IPS-NIHi11 (cell line): ENCODE data around the gene DNAH14.
A peak's percentile ranks its signal among the peaks of the same experiment; 100 is the strongest.
"Not testable (repeated sequence)": the region's sequence is repeated elsewhere in the genome, so short reads cannot be mapped to it uniquely, and the experiment has no call there.

Source experiments
- DNase-seq: peaks from one replicate; pipeline ENCODE4 v3.0.0; 2012; ENCODE audit warnings: mixed read lengths, low spot score

Gene DNAH14

GRCh38 chr1:224996266-224996665 is 66.8 kb downstream of the DNAH14 start:
- no peak for DNase-seq

DNA sequence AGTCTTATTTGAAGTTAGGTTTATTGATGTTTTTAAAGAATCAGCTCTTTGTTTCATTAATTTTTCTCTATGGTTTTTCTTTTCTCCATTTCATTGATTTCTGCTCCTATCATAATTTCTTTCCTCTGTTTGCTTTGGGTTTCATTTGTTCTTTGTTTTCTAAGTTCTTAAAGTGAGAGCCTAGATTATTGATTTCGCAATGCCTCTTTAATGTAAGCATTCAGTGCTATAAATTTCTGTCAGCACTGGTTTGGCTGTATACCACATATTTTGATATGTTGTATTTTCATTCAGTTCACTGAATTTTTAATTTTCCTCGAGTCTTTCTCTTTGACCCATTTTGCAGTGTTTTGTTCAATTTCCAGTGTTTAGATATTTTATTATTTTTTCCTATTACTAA is 68.7 kb downstream of the DNAH14 start:
- no peak for DNase-seq

- peak; percentile 4 for DNase-seq
These were observed 74.9 kb downstream of the DNAH14 start for GRCh38 chr1:225004396-225004795.

DNA sequence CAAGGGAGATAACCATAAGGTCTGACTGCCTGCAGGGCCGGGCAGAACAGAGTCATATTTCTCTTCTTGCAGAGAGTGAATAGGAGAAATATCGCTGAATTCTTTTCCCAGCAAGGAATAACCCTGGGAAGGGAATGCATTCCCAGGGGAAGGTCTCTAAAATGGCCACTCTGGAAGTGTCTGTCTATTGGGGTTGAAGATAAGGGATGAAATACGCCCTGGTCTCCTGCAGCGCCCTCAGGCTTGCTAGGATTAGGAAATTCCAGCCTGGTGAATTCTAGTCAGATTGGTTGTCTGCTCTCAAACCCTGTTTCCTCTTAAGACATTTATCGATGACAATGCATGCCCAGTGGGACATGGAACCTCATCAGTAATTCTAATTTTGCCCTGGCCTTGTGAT is 76.9 kb downstream of the DNAH14 start:
- not testable (repeated sequence) for DNase-seq

DNA sequence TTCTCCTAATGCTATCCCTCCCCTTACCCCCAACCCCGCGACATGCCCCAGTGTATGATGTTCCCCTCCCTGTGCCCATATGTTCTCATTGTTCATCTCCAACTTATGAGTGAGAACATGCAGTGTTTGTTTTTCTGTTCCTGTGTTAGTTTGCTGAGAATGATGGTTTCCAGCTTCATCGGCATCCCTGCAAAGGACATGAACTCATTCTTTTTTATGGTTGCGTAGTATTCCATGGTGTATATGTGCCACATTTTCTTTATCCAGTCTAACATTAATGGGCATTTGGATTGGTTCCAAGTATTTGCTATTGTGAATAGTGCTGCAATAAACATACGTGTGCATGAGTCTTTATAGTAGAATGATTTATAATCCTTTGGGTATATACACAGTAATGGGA is 78.6 kb downstream of the DNAH14 start:
- not testable (repeated sequence) for DNase-seq

DNA sequence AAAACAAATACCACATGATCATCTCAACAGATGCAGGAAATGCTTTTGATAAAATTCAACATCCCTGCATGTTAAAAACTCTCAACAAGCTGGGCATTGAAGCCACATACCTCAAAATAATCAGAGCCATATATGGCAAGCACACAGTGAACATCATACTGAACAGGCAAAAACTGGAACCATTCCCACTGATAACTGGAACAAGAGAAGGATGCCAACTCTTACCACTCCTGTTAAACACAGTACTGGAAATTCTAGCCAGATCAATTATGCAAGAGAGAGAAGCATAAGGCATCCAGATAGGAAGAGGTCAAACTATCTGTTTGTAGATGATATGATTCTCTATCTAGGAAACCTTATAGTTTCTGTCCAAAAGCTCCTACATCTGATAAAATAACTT is 91.6 kb downstream of the DNAH14 start:
- DNase-seq = no peak

- DNase-seq = no peak
These were observed 97.2 kb downstream of the DNAH14 start for GRCh38 chr1:225026701-225027100.

DNA sequence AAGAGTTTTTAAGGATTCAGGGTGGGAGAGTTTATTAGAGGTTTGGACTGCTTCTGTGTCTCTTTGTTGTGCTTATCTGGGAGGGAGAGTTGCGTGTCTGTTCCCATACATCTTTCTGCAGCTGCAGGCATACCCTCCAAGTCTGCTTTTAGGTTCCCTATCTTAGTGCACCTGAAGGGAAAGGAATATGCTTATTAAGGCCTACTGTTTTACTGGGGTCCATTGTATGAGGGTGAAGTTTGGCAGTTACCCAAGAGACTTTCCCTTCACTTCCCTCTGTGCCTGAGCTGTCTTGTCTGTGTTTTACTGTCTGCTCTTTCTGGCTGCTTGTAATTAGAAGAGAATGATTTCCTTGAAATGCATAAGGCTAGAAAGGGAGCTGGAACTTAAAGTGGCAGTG is 107.0 kb downstream of the DNAH14 start:
- not testable (repeated sequence) for DNase-seq

DNA sequence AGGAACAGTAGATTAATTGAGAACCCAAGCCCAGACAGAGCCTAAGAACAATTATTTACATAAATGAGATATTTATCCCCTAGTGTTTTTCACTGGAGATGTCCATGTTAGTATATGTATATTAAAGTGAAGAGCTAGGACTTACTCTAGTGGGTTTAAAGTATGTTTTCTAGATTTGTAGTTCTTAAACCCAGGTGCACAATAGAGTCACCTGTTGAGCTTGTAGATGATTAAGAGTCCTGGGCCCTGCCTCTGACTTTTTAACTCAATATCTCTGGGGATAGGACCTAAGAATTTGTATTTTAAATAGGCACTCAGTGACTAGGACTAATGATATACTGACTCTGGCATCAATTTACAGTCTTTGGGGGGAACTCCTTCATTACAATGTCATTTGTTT is 112.8 kb downstream of the DNAH14 start:
- DNase-seq = no peak

DNA sequence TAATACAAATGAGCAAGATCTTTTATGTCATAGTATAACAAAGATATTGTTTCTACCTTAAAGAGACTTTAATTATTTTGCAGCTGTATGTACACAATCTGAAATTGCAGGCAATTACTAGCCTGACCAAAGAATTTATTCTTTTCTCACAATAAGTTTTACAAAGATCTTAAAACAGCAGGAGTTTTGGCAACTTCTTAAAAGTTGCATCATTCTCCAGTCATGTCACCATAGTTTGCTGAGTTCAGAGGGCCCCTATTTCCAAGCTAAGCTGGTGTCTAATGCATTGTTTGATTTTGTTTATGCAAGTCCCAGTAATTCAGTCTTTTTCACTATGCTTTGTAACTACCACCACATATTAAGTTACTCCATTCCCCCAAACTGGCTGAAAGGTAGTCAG is 114.8 kb downstream of the DNAH14 start:
- DNase-seq = no peak

- no peak for DNase-seq
These were observed 120.1 kb downstream of the DNAH14 start for GRCh38 chr1:225049594-225049993.

DNA sequence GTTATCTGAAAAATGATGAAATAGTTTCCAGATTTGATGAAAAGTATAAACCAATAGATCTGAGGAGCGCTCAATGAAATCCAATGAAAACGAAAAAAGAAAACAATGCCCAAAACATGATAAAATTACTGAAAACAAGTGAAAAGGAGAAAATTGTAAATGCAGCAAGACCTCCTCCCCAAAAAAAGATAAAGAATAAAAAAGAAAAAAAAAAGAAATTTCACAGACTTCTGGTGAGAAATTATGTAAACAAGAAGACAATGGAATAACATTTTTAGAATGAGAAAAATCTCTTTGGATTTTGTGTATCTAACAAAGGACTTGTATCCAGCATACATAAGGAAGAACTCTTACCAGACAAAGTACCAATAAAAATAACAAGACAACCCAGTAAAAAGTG is 134.2 kb downstream of the DNAH14 start:
- DNase-seq = no peak

DNA sequence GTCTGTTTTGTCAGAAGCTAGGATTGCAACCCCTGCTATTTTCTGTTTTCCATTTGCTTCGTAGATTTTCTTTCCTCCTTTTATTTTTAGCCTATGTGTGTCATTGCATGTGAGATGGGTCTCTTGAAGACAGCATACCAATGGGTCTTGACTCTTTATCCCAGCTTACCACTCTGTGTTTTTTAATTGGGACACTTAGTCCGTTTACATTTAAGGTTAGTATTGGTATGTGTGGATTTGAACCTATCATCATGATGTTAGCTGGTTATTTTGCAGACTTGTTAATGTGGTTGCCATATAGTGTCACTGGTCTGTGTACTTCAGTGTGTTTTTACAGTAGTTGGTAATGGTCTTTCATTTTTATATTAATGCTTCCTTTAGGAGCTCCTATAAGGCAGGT is 141.5 kb downstream of the DNAH14 start:
- no peak for DNase-seq

GRCh38 chr1:225097175-225097574 is 167.7 kb downstream of the DNAH14 start:
- DNase-seq = no peak

GRCh38 chr1:225111000-225111399 is 181.5 kb downstream of the DNAH14 start:
- DNase-seq = no peak

DNA sequence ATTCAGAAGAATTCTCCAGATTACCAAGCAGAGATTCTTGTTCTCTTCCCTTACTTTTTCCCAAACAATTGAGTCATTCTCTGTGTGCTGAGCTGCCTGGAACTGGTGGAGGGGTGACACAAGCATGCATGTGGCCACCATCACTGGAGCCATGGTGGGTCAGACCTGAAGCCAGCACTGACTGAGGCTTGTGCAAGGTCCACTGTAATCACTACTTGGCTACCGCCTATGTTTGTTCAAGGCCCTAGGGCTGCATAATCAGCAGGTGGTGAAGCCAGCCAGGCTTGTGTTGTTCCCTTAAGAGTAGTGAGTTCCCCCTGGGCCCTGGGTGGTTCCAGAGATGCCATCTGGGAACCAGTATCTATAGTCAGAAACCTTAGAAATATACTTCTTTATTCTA is 183.8 kb downstream of the DNAH14 start:
- DNase-seq = no peak

DNA sequence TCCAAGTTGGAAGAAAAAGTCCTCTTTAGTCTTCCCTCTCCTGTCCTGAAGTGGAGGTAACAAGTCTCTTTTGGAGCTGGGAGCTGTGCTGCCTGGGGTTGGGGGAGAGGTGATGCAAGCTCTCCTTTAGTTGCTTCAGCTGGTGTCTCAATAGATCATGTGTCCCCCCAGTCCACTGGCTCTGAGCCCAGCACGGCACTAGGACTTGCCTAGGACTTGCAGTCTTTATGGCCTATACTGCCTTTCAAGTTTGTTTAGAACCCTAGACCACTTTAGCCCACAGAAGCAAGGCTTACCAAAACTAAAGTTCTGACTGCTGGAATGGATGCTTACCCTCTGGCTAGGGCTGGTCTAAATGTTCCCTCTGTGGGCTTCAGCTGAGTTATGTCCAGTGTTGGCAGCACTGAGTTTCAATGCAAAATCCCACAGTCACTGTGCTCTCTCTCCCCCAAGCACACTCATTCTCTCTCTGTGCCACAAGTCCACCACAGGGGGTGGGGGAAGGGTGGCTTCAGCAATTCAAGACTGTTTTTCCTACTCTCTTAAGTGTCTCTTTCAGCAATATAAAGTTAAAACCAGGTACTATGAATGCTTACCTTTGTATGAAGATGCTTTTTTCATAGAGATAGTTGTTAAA is 185.0 kb downstream of the DNAH14 start:
- no peak for DNase-seq

DNA sequence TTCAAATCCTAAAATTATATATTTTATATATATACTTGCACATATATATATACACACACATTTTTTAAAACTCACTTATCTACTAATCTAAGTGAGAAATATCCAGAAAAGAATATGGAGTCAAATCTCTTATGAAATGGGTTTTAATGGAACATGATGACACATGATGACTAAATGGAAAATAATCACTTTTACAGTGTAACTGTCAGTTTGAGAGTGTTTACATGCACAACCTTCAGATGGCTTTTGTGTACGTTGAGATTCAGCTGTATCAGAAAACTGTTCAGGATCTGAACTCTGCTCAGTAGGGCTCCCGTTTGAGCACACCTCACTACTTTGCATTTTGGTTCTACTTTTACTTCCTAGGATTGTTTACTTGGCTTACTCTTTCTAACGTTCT is 189.8 kb downstream of the DNAH14 start:
- DNase-seq = no peak

DNA sequence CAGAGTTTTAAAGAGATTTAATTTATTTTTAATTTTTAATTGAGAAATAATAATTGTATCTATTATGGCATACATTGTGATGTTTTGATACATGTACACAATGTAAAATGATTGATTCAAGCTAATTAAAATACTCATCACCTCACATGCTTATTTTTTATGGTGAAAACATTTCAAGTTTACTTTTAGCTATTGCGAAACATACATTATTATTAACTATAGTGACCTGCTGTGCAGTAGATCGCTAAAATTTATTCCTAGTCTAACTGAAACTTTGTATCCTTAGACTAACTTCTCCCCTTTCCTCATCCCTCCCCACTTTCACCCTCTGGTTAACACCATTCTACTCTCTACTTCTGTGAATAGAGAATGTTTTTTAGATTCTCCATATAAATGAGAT is 191.6 kb downstream of the DNAH14 start:
- DNase-seq = no peak

GRCh38 chr1:225131869-225132268 is 202.4 kb downstream of the DNAH14 start:
- DNase-seq = no peak

DNA sequence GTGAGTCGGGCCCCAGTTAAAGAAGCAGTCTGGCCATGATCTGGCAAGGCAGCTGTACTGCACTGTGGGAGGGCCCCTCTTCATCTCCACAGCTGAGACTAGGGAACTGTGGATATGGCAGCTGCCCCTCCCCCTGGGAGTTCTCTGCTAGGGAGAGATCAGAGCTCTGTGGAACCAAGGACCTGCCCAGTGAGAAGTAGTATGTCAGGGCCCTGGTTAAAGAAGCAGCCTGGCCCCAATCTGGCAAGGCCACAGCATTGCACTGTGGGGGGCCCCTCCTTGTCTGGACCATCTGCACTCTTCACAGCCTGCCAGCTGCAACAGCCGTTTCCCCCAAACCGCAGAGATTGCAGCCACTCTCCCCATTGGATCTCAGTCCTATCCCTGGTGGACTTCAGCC is 208.5 kb downstream of the DNAH14 start:
- no peak for DNase-seq

- no peak for DNase-seq
These were observed 213.5 kb downstream of the DNAH14 start for GRCh38 chr1:225143001-225143400.

- peak; percentile 16 for DNase-seq
These were observed 217.0 kb downstream of the DNAH14 start for GRCh38 chr1:225146478-225146877.

DNA sequence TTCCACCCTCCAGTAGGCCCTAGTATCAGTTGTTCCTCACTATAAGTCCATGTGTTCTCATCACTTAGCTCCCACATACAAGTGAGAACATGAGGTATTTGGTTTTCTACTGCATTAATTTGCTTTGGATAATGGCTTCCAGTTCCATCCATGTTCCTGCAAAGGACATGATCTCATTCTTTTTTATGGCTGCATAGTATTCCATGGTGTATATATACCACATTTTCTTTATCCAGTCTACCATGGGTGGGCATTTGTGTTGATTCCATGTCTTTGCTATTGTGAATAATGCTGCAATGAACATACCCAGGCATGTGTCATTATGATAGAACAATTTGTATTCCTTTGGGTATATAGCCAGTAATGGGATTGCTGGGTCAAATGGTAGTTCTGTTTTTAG is 218.3 kb downstream of the DNAH14 start:
- not testable (repeated sequence) for DNase-seq

DNA sequence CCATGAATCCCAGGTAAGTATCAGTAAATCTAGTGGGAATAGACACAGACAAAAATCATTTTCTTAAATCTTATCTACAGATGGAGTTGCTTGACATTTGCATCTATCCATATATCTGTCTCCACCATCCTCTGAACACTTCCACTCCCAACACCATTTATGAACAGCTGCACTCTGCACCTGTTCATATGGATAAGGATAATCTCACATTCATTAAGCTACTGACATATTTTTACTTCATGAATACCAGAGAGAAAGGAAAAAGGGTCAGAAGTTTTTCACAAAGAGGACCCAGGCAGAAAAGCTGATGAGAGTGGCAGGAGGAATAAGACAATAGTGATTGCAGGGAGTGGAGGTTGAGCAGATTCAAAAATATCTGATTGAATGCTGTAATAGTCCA is 222.6 kb downstream of the DNAH14 start:
- DNase-seq = no peak
